ENCODE measurements around the gene DCBLD1.
"Not testable (repeated sequence)": the region's sequence is repeated elsewhere in the genome, so short reads cannot be mapped to it uniquely, and the experiment has no call there.

DNA sequence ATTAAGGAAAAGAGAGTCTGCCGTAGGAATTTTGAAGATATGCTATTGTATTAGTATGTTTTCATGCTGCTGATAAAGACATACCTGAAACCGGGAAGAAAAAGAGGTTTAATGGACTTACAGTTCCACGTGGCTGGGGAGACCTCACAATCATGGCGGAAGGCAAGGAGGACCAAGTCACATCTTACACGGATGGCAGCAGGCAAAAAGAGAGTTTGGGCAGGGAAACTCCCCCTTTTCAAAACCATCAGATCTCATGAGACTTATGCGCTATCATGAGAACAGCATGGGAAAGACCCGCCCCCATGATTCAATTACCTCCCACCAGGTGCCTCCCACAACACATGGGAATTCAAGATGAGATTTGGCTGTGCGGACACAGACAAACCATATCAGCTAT, 40.2 kb upstream of the DCBLD1 start:
- TF ChIP-seq, protein P1, sequence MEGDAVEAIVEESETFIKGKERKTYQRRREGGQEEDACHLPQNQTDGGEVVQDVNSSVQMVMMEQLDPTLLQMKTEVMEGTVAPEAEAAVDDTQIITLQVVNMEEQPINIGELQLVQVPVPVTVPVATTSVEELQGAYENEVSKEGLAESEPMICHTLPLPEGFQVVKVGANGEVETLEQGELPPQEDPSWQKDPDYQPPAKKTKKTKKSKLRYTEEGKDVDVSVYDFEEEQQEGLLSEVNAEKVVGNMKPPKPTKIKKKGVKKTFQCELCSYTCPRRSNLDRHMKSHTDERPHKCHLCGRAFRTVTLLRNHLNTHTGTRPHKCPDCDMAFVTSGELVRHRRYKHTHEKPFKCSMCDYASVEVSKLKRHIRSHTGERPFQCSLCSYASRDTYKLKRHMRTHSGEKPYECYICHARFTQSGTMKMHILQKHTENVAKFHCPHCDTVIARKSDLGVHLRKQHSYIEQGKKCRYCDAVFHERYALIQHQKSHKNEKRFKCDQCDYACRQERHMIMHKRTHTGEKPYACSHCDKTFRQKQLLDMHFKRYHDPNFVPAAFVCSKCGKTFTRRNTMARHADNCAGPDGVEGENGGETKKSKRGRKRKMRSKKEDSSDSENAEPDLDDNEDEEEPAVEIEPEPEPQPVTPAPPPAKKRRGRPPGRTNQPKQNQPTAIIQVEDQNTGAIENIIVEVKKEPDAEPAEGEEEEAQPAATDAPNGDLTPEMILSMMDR (IDR thresholded peaks at IDR 0.05) = not testable (repeated sequence)
- TF ChIP-seq POLR2A (IDR thresholded peaks at IDR 0.05) = not testable (repeated sequence)
